Hindlimb muscle (tissue), 1 donor: ENCODE data around the gene RRP8. TPM values are rescaled to one million over a fixed set of nuclear protein-coding genes. Genes with fewer than 3 reads are reported as not detected.

Experiments
- polyA plus RNA-seq: library from polyadenylated mRNA; unstranded; fragments of 120-200 nt; gene quantifications from one replicate; pipeline ENCODE4 v1.2.1, GENCODE V29; 2013; ENCODE audit not compliant: insufficient read length

RRP8 gene
- polyA plus RNA-seq, 1 donor: 22.3 TPM

Other genes with a start within 250 kb of the RRP8 start
- 24.4 TPM for gene SMPD1, start 213.1 kb downstream of the RRP8 start, polyA plus RNA-seq
- 36.6 TPM for gene APBB1, start 184.5 kb downstream of the RRP8 start, polyA plus RNA-seq
- 2.2 TPM for gene HPX, start 162.6 kb downstream of the RRP8 start, polyA plus RNA-seq
- gene TRIM3, start 129.7 kb downstream of the RRP8 start, polyA plus RNA-seq: 15.8 TPM
- gene ARFIP2, start 122.3 kb downstream of the RRP8 start, polyA plus RNA-seq: 32.2 TPM
- 13.8 TPM for gene TIMM10B, start 122.1 kb downstream of the RRP8 start, polyA plus RNA-seq
- gene DNHD1, start 106.3 kb downstream of the RRP8 start, polyA plus RNA-seq: 8.8 TPM
- gene ILK, start 158 bp upstream of the RRP8 start, polyA plus RNA-seq: 154 TPM
- 129 TPM for gene TAF10, start 8.6 kb upstream of the RRP8 start, polyA plus RNA-seq
- gene TPP1, start 15.8 kb upstream of the RRP8 start, polyA plus RNA-seq: 47.9 TPM
- gene DCHS1, start 52.2 kb upstream of the RRP8 start, polyA plus RNA-seq: 43.8 TPM
- gene MRPL17, start 79.7 kb upstream of the RRP8 start, polyA plus RNA-seq: 57.2 TPM
- gene OR2AG2, start 168.4 kb upstream of the RRP8 start, polyA plus RNA-seq: not detected
- gene OR2AG1, start 179.4 kb upstream of the RRP8 start, polyA plus RNA-seq: not detected
- not detected for gene OR6A2, start 196.1 kb upstream of the RRP8 start, polyA plus RNA-seq
- not detected for gene OR10A5, start 242.1 kb upstream of the RRP8 start, polyA plus RNA-seq